HCT116 (cell line): ENCODE results near the gene TSPAN5. TPM values are rescaled to one million over a fixed set of nuclear protein-coding genes. Genes with fewer than 3 reads are reported as not detected.

ENCODE experiments used
- ATAC-seq: fragments of 200-7000 bp; cut with Tn5 transposase; 2 replicates; pipeline ENCODE4 v1.9.1; 2020; ENCODE audit warnings: mild to moderate bottlenecking, moderate library complexity
- BruUV-seq: library from RNA; stranded (reverse); fragments of 400-500 nt; replicated peaks from 2 replicates; lab custom pipeline; 2021; lab: Mats Ljungman, UMichigan
- CTCF ChIA-PET: fragments of 300-600 bp; sonication (Branson Sonifier 250); formaldehyde crosslinking; loops from one replicate; lab custom pipeline; 2021; ENCODE audit warnings: antibody characterized with exemption; lab: Charles Lee
- POLR2A ChIA-PET: fragments of 300-600, 350-600 bp; sonication (Branson Sonifier 250); formaldehyde crosslinking; loops from one replicate; lab custom pipeline; 2021; ENCODE audit warnings: antibody characterized with exemption; lab: Charles Lee
- RAD21 ChIA-PET, 2 experiments: fragments of 300-600 bp; sonication (Branson Sonifier 250); formaldehyde crosslinking; loops; one replicate each; lab custom pipeline; 2023; ENCODE audit warnings: low total read pairs in 2 of 2; ENCODE audit not compliant: uncharacterized antibody in 2 of 2, unreplicated experiment in 2 of 2, low non-redundant PET in 1 of 2; lab: Charles Lee
- DNase-seq: peaks from one replicate; pipeline ENCODE4 v3.0.0-alpha.2; 2010; ENCODE audit warnings: low read depth, low spot score
- H2AFZ ChIP-seq: fragments of 200-600 bp; shearing (Covaris generic), sonication (generic); 2 replicates; pipeline ENCODE4 v1.6.1; 2017; ENCODE audit warnings: low read depth, mixed run types, mixed read lengths, antibody characterized with exemption, low read length; ENCODE audit not compliant: poor library complexity, severe bottlenecking
- H3K27ac ChIP-seq: 2 replicates; pipeline ENCODE4 v1.5.1; 2012; ENCODE audit warnings: low read depth, low read length
- H3K27me3 ChIP-seq: fragments of 200-600 bp; sonication (generic); 2 replicates; pipeline ENCODE4 v1.6.1; 2016; ENCODE audit warnings: mixed run types, low read length, mixed read lengths; ENCODE audit not compliant: insufficient read depth
- H3K36me3 ChIP-seq, 2 experiments: fragments of 200-500 bp in 1 of 2; fragments of 200-600 bp in 1 of 2; sonication (Bioruptor generic) in 1 of 2; sonication (generic) in 1 of 2; 2 replicates each; pipeline versions ENCODE4 v1.5.1 to v1.6.1; 2014 to 2016; ENCODE audit warnings: low read length in 2 of 2, inconsistent platforms in 1 of 2, mixed read lengths in 1 of 2, mixed run types in 1 of 2; ENCODE audit not compliant: insufficient read depth in 2 of 2, control insufficient read depth in 1 of 2
- H3K4me1 ChIP-seq, 2 experiments: fragments of 200-600 bp in 1 of 2; sonication (generic) in 1 of 2; 2 replicates each; pipeline versions ENCODE4 v1.5.1 to v1.6.1; 2012 to 2017; ENCODE audit warnings: low read length in 2 of 2, inconsistent platforms in 1 of 2, mild to moderate bottlenecking in 1 of 2, mixed read lengths in 1 of 2, mixed run types in 1 of 2, moderate library complexity in 1 of 2; ENCODE audit not compliant: insufficient read depth in 2 of 2, control insufficient read depth in 1 of 2
- H3K4me2 ChIP-seq: fragments of 200-600 bp; sonication (generic); 2 replicates; pipeline ENCODE4 v1.6.1; 2017; ENCODE audit warnings: mixed run types, low read length, mixed read lengths
- H3K4me3 ChIP-seq, 2 experiments: fragments of 200-600 bp in 1 of 2; sonication (generic) in 1 of 2; replicated peaks in 1 of 2; 2 replicates each; pipeline ENCODE4 v1.5.1; 2011 to 2016; ENCODE audit warnings: low read length in 2 of 2, control low read depth in 1 of 2, low read depth in 1 of 2, mild to moderate bottlenecking in 1 of 2, mixed read lengths in 1 of 2, mixed run types in 1 of 2
- H3K79me2 ChIP-seq: fragments of 200-600 bp; sonication (generic); 2 replicates; pipeline ENCODE4 v1.6.1; 2017; ENCODE audit warnings: mild to moderate bottlenecking, mixed run types, low read length, moderate library complexity, mixed read lengths; ENCODE audit not compliant: insufficient read depth
- H3K9ac ChIP-seq: fragments of 200-600 bp; sonication (generic); 2 replicates; pipeline ENCODE4 v1.6.1; 2016; ENCODE audit warnings: low read length, mixed read lengths
- H3K9me2 ChIP-seq: fragments of 200-600 bp; sonication (generic), shearing (Covaris generic); 2 replicates; pipeline ENCODE4 v1.6.1; 2017; ENCODE audit warnings: mixed run types, mild to moderate bottlenecking, moderate library complexity; ENCODE audit not compliant: insufficient read depth
- H3K9me3 ChIP-seq, 2 experiments: fragments of 200-500 bp in 1 of 2; fragments of 200-600 bp in 1 of 2; sonication (Bioruptor generic) in 1 of 2; sonication (generic) in 1 of 2; 2 replicates each; pipeline ENCODE4 v1.6.1; 2014 to 2017; ENCODE audit warnings: low read length in 2 of 2, mixed read lengths in 2 of 2, inconsistent platforms in 1 of 2, low read depth in 1 of 2, mild to moderate bottlenecking in 1 of 2, mixed run types in 1 of 2, moderate library complexity in 1 of 2; ENCODE audit not compliant: control insufficient read depth in 1 of 2, insufficient read depth in 1 of 2
- H4K20me1 ChIP-seq: fragments of 200-600 bp; sonication (generic), shearing (Covaris generic); 2 replicates; pipeline ENCODE4 v1.6.1; 2017; ENCODE audit warnings: mixed run types, mild to moderate bottlenecking, moderate library complexity; ENCODE audit not compliant: insufficient read depth
- CBX3 ChIP-seq: IDR thresholded peaks from 2 replicates; pipeline ENCODE4 v1.6.1; 2012; ENCODE audit warnings: low read depth
- EGR1 ChIP-seq: IDR thresholded peaks from 2 replicates; pipeline ENCODE4 v1.6.1; 2012; ENCODE audit warnings: low read depth
- ELF1 ChIP-seq: IDR thresholded peaks from 2 replicates; pipeline ENCODE4 v1.6.1; 2012; ENCODE audit warnings: low read depth, borderline replicate concordance
- EZH2 ChIP-seq: fragments of 200-600 bp; sonication (generic); IDR thresholded peaks from 2 replicates; pipeline ENCODE4 v1.6.1; 2017; ENCODE audit warnings: antibody characterized with exemption, mixed run types
- FOSL1 ChIP-seq: IDR thresholded peaks from 2 replicates; pipeline ENCODE4 v1.6.1; 2012; ENCODE audit warnings: low read depth
- POLR2AphosphoS5 ChIP-seq: IDR thresholded peaks from 2 replicates; pipeline ENCODE4 v1.6.1; 2011; ENCODE audit warnings: mild to moderate bottlenecking, low read depth, low read length, moderate library complexity
- RAD21 ChIP-seq: IDR thresholded peaks from 2 replicates; pipeline ENCODE4 v1.6.1; 2012; ENCODE audit warnings: low read depth, mild to moderate bottlenecking
- SIN3A ChIP-seq: IDR thresholded peaks from 2 replicates; pipeline ENCODE4 v1.6.1; 2012; ENCODE audit warnings: low read depth
- SP1 ChIP-seq: IDR thresholded peaks from 2 replicates; pipeline ENCODE4 v1.6.1; 2012; ENCODE audit warnings: low read depth
- YY1 ChIP-seq: IDR thresholded peaks from 2 replicates; pipeline ENCODE4 v1.6.1; 2011; ENCODE audit warnings: low read length, low read depth, moderate library complexity, mild to moderate bottlenecking; ENCODE audit not compliant: insufficient replicate concordance; ENCODE audit errors: extremely low read depth
- ZFX ChIP-seq: fragments of 450-650 bp; IDR thresholded peaks from 2 replicates; pipeline ENCODE4 v1.6.1; 2017
- ZNF274 ChIP-seq: fragments of 200-500 bp; sonication (Bioruptor generic); IDR thresholded peaks from 2 replicates; pipeline ENCODE4 v1.6.1; 2014; ENCODE audit warnings: mild to moderate bottlenecking, low read depth, low read length, inconsistent platforms
- intact Hi-C: fragments of 100-400 bp; cut with micrococcal nuclease; formaldehyde crosslinking; loops from 2 replicates; pipeline ENCODE4 v1.10.0; 2022
- total RNA-seq: library from RNA; stranded (reverse); gene quantifications from one replicate; pipeline ENCODE4 v1.2.1, GENCODE V29; 2021; ENCODE audit not compliant: unreplicated experiment
- TF ChIP-seq, protein P1 (sequence below), 3 experiments: fragments of 200-600 bp in 1 of 3; sonication (generic) in 1 of 3; IDR thresholded peaks in 2 of 3; conservative IDR thresholded peaks in 1 of 3; 2 replicates each; pipeline ENCODE4 v1.5.1; 2012 to 2017; ENCODE audit warnings: low read depth in 2 of 3, low read length in 2 of 3, antibody characterized with exemption in 1 of 3, borderline replicate concordance in 1 of 3, control low read depth in 1 of 3, mild to moderate bottlenecking in 1 of 3, mixed read lengths in 1 of 3, mixed run types in 1 of 3, moderate library complexity in 1 of 3; ENCODE audit not compliant: insufficient read depth in 1 of 3
- TF ChIP-seq, protein P2 (sequence below): IDR thresholded peaks from 2 replicates; pipeline ENCODE4 v1.6.1; 2012; ENCODE audit warnings: low read depth
- TF ChIP-seq, protein P3 (sequence below): IDR thresholded peaks from 2 replicates; pipeline ENCODE4 v1.6.1; 2012

The TSPAN5 gene
- total RNA-seq, 1 experiment from 2014 or later = 56.8 TPM

DNA sequence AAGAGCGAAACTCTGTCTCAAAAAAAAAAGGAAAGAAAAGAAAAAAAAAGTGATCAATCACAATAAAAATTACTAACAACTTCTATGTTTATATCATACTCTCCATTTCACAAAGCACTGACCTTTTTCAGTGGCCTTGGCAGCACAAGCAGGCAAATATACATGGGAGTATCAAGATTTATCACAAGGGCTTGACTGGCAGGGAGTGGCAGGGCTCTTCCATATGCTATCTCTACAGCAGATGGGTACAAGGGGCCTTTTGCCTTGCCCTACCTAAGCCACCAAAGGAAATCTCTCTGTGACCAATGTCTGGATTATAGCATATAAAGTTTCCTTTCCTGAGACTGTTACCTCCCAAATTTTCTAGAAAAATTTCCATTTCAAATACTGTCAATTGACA, 24.4 kb downstream of the TSPAN5 start:
- ATAC-seq (no peak), DNase-seq (no peak)
- no peak overlapping the region for H3K9ac ChIP-seq
- ChIA-PET POLR2A (no interaction called here), CTCF (no interaction called here), RAD21 (no interaction called here)
- no peaks in the 10 kb centered on the region for H3K36me3 ChIP-seq
- TF ChIP-seq SIN3A (no peak), ELF1 (no peak), SP1 (no peak), CBX3 (no peak), YY1 (no peak), EGR1 (no peak), POLR2AphosphoS5 (no peak), EZH2 (no peak), FOSL1 (no peak), RAD21 (no peak), ZNF274 (no peak), ZFX (no peak)
- TF ChIP-seq, protein P1, sequence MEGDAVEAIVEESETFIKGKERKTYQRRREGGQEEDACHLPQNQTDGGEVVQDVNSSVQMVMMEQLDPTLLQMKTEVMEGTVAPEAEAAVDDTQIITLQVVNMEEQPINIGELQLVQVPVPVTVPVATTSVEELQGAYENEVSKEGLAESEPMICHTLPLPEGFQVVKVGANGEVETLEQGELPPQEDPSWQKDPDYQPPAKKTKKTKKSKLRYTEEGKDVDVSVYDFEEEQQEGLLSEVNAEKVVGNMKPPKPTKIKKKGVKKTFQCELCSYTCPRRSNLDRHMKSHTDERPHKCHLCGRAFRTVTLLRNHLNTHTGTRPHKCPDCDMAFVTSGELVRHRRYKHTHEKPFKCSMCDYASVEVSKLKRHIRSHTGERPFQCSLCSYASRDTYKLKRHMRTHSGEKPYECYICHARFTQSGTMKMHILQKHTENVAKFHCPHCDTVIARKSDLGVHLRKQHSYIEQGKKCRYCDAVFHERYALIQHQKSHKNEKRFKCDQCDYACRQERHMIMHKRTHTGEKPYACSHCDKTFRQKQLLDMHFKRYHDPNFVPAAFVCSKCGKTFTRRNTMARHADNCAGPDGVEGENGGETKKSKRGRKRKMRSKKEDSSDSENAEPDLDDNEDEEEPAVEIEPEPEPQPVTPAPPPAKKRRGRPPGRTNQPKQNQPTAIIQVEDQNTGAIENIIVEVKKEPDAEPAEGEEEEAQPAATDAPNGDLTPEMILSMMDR (IDR thresholded peaks at IDR 0.05 in 2 of 3, conservative IDR thresholded peaks at IDR 0.05 in 1 of 3; ENCODE audit: borderline replicate concordance in 1 of 3, insufficient read depth in 1 of 3, low read depth in 2 of 3, low read length in 2 of 3) = no peak
- TF ChIP-seq, protein P2, sequence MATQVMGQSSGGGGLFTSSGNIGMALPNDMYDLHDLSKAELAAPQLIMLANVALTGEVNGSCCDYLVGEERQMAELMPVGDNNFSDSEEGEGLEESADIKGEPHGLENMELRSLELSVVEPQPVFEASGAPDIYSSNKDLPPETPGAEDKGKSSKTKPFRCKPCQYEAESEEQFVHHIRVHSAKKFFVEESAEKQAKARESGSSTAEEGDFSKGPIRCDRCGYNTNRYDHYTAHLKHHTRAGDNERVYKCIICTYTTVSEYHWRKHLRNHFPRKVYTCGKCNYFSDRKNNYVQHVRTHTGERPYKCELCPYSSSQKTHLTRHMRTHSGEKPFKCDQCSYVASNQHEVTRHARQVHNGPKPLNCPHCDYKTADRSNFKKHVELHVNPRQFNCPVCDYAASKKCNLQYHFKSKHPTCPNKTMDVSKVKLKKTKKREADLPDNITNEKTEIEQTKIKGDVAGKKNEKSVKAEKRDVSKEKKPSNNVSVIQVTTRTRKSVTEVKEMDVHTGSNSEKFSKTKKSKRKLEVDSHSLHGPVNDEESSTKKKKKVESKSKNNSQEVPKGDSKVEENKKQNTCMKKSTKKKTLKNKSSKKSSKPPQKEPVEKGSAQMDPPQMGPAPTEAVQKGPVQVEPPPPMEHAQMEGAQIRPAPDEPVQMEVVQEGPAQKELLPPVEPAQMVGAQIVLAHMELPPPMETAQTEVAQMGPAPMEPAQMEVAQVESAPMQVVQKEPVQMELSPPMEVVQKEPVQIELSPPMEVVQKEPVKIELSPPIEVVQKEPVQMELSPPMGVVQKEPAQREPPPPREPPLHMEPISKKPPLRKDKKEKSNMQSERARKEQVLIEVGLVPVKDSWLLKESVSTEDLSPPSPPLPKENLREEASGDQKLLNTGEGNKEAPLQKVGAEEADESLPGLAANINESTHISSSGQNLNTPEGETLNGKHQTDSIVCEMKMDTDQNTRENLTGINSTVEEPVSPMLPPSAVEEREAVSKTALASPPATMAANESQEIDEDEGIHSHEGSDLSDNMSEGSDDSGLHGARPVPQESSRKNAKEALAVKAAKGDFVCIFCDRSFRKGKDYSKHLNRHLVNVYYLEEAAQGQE = no peak
- TF ChIP-seq, protein P3, sequence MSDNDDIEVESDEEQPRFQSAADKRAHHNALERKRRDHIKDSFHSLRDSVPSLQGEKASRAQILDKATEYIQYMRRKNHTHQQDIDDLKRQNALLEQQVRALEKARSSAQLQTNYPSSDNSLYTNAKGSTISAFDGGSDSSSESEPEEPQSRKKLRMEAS = no peak
- H3K27me3 ChIP-seq = no peaks in the 10 kb centered on the region
- no TSS peak for BruUV-seq
- H3K79me2 ChIP-seq = peaks cover 100% of the 10 kb centered on the region
- no peak overlapping the region for H3K4me3 ChIP-seq
- no peaks in the 10 kb centered on the region for H3K9me2 ChIP-seq
- H3K4me1 ChIP-seq = peaks cover 26 to 67% of the 10 kb centered on the region in 2 experiments; a peak in 3 of 4 replicates
- H3K27ac ChIP-seq = no peak overlapping the region
- H4K20me1 ChIP-seq = no peaks in the 10 kb centered on the region
- no peak overlapping the region for H2AFZ ChIP-seq
- H3K9me3 ChIP-seq = no peaks in the 10 kb centered on the region
- H3K4me2 ChIP-seq = no peak overlapping the region
- intact Hi-C loops = no loop called here
